GM21360 (cell line): ENCODE results near the gene ADAMTS2.

Experiments used
- ATAC-seq: cut with Tn5 transposase; IDR thresholded peaks from one replicate; pipeline ENCODE4 v1.9.1; 2021; ENCODE audit warnings: mild to moderate bottlenecking, moderate library complexity; ENCODE audit not compliant: unreplicated experiment

The ADAMTS2 gene

DNA sequence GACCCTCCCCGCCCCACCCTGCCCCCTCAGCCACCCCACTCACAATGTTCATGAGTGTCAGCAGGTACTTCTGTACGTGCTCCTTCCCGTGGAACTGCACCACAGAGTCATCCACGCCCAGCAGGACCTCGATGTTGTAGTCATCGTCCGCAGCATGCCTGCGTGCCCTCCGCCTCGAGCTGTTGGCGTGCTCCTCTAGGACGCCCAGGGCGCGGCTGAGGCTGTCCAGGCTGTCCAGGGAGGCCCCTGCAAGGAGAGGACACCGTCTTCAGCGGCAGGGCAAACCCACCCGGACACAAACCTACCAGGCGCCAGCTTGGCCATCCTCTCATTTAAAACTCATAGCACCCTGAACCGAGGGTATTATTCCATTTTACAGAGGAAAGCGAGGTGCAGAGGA, 137.8 kb downstream of the ADAMTS2 start:
- no peak for ATAC-seq

DNA sequence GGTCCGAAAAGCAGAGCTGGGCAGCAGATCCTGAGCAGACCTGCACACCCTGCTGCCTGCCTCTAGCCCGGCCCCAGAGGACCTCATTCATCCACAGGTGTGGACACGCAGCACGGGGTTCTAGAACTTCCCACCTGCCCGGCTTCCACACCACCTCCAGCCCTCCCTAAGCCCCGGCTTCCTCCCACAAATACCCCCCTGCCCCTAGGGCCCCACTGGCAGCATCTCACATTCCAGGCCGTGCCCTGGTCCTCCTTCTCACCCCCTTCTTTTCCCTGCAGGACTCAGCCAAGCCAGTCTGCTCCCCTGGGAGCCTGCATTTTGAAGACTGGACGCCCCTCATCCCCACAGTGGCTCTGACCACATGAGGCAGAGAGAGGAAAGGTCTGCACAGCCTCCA, 138.9 kb downstream of the ADAMTS2 start:
- no peak for ATAC-seq

DNA sequence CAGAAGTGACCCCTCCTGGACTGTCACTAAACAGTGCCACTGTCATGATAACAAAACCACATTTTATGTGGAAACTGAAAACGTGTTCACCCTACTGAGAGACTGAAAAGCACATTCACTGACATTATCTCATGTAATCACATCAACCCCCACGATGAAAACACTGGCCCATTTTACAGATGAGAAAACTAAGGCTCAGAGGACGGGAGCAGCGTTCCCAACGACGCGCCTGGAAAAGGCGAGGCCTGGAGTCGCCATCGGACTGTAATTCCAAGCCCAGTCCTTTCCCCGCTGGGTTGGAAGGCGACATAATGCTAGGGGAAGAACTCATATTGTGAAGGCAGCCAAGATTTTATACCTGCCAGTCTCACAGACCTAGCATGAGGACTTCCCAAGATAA, 140.0 kb downstream of the ADAMTS2 start:
- ATAC-seq, result no peak

DNA sequence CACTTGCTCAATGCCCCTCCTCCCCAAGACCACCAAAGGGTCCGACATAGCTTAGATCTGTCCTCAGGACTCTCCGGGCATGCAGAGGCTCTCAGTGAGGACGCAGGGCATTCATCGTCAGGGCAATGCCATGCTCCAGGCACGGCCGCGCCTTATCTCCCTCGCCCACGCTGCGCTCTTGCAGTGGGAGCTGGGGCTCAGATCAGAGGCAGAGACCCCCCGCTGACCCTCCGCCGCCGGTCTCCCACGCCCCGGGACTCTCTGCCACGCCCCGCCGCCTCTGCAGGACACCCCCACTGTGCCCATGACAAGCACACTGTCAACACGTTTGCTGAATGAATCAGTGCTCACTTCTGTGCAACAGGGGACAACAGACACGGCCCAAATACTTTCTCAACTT, 140.7 kb downstream of the ADAMTS2 start:
- ATAC-seq, result no peak

DNA sequence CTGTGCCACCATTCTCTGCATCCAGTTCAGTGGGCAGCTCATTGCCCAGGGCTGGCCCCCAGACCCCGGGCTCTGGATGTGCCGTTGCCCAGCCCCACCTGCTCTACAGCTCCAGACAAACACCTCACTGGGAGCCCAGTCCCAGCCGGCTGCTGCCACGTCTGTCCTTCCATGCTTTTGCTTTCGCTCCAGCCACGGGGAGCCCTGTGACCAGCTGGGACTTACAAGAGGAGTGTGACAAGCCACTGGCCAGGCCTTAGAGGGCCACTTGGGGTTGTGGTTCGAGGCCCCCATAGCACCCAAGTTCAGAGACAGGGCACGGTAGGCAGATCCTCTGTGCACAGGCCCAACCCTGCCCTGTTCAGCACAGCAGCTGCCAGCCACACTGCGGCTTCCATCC, 142.0 kb downstream of the ADAMTS2 start:
- ATAC-seq, result no peak

DNA sequence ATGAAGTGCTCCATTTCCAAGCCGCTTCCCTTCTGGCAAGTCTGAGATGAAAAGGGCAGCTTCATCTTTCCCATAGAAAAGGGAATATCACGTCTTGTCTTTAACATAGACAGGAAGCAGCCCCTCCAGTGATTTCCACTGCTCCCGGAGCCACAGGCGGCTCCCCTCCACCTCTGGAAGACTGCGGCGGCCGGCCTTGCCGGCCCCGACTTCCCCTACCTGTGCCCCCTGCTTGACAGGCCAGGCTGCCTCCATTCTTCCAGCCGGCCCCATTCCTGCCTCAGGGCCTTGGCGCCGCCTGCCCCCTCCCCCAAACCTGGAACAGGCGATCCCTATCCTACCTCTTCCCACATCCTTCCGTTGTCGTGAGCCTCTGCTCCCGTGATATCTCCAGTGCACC, 143.3 kb downstream of the ADAMTS2 start:
- ATAC-seq, result no peak

DNA sequence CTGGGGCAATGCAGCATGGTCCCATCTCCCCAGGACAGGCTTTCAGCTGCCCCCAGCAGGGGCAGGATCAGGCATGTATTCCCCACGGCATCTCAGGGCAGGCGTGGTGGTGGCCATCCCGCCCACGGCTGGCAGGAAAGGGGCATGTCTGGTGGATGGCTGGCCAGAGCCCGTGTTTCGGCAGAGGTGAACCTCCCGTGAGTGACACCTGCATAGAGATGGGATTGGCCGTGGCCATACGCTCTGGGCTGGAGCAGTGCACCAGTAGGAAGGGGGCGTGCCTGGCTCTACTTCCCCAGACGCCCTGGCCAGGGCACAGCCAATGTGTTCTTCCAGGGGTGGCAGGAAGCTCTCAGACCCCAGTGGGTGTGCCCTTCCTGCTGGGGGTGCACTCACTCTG, 146.0 kb downstream of the ADAMTS2 start:
- ATAC-seq, result no peak

DNA sequence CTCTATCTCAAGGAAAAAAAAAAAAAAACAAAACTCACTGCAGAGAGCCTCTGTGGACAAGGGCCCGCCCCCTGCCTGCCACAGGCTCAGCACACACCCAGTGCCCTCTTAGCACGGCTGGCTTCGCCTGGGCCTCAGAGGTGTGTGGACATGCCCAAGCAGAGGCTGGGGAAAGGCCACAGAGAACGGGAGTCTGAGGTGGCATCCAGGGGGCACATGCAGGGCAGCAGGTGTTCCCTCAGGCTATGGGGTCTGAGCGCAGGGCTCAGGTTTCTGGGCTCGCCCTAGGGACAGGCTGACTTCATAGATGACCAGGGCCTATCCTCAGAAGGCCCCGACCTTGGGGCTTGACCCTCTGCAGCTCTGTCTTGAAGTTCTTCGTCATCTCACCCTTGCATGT, 146.4 kb downstream of the ADAMTS2 start:
- no peak for ATAC-seq

DNA sequence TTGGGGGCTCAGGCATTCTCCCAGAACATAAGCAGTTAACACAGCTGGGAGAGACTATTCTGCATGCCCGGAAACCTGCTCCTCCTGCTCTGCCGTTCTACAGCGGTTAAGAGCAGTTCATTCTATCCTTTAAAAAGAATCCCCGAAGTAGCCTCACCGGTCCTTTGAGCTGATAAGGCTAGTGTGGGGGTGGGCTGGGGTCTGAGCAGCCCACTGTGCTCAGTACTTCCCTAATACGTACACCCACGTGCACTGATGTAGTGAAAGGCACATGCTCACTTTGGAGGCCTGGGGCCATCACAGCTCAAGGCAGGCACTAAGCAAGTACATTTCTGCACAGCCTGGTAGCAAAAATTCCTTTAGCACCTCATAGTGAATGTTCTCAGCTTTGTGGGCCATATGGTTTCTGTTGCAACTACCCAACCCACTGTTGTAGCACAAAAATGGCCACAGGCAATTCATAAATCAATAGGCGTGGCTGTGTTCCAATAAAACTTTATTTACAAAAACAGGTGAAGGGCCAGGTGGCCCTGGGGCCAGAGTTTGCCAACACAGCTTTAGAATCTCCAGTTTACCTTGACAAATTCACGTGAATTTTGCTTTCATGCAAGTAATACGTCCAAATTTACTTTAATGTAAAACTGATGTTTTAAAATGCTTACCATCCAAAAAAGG, 148.7 kb downstream of the ADAMTS2 start:
- ATAC-seq, result no peak

DNA sequence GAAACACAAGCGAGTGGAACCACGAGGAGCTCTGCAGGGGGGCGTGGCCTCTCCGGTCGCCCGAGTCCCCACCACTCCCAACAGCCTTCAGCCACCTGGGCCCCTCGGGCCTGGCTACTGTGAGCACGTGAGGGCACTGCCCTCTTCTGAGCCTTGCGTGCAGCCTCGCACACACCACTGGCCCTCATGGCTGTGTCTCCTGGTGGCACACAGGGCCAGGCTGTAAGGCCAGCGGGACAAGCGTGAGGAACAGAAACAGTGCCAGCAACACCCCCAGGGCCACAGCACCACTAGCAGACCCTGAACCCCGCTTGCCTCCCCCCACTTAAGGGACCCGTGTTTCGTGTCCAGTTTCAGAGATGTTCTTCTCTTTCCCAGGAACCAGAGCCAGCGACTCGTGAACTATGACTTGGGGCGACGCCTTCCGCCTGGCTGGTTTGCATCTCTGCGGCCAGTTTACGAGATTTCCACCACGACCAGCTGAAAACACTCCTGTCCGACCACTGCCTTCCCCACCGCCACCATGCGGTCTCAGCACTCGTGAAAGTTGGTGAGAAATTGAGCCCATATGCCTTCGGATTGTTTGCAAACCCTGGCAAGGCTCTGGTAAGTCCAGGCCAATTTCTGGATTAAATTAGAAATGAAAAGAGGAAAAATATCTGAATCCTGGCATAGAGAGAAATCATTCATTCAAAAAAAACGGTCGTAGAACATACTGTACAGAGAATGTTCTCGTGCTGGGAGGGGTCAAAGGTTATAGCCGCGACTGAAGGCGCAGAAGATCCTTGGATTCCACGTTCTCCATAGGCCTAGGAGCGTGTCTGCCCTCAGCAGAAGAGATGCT, 149.5 kb downstream of the ADAMTS2 start:
- no peak for ATAC-seq

DNA sequence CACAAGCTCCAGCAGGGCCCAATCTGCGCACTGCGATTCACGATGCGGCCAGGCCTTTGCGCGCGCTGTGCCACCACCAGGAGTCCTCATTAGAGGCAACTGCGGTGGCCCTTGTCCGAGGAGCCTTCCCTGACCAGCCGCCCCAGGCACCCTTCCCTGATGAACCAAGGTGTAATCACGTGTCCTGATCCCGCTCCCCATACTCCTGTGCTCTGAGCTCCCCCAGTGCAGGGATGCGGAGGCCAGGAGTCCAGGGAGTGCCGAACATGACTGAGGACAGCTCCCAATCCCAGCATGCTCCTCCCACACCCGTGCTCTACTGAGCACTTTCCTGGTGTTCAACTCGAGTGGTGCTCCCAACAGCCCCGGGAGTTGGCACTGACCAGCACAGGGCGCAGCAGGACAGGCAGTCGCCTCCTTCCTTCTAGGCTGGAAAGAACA, 150.3 kb downstream of the ADAMTS2 start:
- ATAC-seq, result no peak

DNA sequence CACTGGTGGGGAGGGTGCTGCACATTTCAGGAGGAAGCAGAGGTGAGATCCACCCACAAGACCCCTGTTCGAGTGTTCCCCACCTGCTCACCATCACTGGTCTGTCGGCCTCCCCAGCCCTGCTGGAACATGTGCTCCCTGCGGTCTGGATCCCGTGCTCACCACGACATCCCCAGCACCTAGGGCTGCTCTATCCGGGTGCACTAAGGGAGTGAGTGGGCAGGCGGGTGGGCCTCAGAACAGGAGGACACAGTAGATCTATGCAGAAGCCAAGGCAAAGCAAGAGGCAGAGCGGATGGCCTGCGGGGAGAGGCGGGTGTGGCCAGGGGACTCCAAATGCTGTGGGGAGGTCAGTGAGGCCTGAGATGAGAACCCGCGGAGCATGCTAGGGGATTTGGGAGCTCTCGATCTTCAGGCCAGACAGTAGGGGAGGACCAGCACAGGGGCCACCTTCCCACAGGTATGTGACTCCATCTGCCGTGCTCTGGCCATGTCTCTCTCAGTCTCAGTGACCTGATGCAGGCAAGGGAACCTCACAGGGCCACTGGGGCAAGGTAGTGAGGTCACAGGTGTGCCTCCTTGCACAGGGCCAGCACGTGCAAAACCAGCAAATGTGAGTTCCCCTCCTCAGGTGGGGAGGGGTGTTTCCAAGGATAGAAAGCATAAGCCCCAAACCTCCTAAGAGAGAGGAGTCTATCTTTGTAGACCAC, 150.9 kb downstream of the ADAMTS2 start:
- no peak for ATAC-seq

DNA sequence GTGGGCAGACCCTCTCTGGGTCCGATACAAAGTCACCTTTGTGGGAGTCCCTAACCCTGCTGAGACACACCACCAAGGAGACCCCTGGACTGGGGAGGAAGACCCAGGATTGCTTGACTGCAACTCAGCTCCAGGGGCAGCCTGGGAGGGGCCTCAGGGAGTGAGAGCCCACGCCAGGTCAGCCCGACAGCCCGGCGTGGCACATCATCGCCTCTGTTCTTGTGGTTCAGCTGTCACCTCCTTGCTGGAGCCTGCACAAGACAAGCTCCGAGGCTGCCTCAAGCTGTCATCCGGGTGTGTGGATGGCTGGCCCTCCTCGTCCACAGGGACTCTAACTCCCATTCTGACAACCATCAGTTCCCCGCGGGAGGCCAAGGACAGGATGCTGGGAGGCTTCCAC, 151.5 kb downstream of the ADAMTS2 start:
- ATAC-seq, result no peak

DNA sequence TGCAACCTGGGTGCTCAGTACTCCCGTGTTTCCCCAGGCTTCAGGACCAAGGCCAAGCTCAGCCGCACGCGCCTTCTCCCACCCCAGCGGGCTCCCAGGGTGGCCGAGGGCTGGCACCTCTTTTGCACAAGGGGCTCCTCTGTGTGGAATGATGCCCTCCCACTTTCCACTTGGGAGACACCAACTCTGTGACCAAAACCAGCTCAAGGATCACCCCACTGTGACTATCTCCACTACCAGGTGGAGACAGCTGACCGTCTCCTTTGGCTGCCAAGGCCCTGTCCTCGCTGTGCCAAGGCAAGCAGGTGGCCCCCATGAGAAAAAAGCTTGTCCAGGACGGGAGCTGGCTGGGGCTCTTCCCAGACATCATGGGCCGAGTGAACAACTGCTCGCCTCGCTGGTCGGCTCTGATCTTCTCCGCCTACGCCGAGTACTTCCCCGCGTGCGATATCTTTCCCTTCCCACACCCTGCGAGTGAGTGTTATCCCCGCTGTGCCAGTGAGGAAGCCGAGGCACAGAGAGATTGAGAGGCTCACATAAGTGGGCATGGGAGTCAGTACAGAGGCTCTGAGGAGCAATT, 152.3 kb downstream of the ADAMTS2 start:
- ATAC-seq, result no peak

DNA sequence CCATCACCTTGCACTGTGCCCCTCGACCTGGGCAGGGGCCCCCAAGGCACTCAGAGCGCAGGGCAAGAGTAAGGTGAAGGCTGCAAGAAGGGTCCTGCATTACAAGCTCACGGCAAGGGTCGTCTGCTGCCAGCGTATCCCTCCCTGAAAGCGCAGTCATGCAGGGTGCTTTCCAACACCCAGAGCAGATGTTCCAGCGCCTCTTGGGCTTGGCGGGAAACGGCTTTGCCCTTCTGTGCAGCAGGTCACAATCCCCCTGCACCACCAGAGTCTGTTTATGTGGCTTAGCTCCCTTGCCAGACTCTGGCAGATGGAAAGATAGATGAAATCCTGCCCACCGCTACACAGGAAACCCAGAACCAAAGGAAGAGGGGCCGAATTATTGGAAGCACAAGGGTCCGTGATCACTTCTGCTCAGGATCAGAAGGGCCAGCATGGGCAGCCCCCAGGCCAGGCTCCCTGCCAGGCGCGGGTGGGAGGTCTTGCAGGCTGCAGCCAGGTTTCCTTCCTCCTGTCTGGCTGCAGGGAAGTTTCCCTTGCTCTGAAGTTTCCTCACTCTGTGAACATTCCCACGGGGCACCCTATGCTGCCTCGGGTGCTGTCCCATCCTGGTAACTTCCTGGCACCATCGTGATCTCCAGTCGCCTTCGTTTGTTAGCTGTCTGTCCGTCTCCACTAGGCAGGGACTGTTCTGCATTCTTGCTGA, 152.9 kb downstream of the ADAMTS2 start:
- no peak for ATAC-seq

DNA sequence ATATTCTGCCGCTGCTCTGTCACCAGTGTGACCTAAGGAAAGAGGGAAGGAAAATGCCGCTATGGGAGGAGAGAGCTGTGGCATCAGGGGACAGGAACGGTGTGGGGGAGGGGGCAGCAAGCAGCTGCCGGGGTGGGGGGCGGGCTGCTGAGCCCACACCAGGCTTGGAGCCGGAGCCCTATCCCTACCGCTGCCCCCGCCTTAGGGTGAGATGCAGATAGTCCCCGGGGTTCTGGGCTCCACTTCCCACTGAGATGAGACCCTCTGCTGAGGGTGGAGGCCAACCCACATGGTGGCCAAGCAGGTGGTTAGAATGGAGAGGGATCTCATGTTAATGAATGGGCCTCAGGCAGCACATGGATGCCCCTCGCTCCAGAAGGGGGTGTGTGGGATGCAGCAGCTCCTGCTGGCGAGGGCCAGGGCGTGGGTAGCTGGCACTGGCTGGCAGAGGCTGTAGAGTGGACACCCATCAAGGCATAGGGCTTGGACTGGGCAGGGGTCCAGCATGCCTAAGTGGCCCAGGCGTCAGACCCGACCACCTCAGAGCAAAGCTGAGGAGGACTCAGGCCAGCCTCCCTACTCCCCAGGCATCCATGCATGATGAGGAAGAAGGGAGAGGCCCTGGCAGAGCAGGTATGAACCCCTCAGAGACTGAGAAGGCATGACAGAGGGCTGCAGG, 153.6 kb downstream of the ADAMTS2 start:
- ATAC-seq, result no peak

DNA sequence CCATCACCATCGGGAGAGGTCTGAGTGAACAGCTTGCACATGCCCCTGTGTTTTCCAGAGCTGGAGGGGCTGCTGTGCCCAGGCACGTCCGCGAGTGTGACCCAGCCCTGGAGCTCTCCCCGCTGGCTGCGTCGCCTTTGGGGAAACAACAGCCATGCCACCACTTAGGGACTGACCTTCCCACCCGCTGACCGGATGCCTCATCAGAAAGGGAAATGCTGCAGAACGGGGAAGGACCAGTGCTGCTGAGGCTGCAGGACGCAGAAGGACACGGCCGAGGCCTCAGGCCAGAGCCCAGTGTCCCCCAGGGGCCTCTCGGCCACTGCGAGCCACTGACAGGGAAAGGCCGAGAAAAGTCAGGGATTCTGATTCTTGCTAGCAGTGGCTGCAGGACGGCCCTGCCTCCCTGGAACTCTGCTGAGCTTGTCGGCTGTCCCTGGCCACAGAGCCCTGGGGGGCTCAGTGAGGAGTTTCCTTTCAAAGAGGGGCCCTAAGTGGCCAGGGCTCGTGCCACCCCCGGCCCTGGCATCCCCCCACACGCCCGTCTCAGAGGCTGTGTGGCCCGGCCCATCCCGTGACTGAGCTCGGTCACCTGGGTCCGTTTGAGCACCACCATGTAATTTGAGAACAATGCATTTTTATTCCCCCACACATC, 154.3 kb downstream of the ADAMTS2 start:
- ATAC-seq, result no peak

DNA sequence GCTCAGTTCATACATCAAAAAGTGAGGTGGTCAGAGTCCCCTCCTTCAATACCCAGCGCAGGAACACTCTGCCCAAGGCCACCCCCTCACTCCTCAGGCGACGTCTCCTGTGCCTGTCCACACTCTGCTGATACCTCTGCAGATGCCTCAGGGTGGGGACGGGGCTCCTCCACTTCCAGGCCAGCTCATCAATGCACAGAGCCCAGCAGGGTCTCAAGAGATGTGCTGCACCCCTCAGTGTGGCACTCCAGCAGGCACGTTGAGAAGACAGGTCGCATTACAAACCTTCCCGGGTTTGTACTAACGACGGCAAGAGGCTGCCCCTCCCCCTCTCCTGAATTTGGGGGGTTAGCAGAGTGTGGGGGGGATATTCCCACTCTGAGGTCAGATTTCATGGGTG, 156.6 kb downstream of the ADAMTS2 start:
- no peak for ATAC-seq

DNA sequence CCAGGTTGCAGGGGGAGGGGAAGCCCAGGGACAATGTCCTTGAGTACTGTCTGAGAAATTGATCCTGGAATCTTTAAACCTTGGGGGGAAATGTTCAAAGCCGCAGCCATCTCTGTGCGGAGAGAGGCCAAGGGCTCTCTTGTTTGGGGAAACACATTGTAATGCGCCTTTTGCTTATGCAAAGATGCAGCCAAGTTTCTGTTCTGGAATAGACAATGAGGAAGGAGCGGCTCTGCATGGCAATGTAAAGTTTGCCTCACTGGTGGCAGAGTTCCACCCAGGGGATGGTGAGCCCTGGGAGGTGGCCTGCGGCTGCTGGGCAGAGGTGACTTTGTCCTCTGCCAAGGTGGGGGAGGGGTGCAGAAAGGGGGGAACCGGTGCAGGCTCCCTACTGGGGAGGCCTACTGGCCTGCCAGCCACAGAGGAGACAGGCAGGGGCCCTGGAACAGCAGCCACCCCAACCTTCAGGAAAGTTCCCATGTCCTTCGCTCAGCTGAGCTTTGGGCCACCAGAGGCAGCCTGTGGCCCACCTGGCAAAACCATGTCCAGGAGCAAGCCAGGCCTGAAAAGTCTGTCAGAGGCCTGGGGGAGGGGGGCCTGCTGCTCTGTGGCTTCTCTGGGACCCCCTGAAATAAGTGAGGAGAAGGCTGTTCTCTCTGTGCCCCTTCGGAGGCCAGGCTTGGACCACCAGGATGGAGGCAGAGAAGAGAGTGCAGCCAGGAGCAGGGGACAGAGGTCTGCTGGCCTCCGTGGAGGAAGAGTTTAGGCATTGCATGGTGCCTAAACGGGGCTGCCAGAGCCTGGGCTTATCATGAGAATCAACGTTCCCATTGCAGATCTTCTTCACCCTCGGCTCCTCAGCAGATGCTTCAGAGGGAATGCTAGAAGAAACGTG, 157.3 kb downstream of the ADAMTS2 start:
- no peak for ATAC-seq
